Keratinocyte (primary cell): ENCODE measurements around the gene NFASC. TPM values are rescaled to one million over a fixed set of nuclear protein-coding genes. Genes with fewer than 3 reads are reported as not detected.

Experiments used
- DNase-seq: peaks from one replicate; pipeline ENCODE4 v3.0.0-alpha.2; 2011; ENCODE audit warnings: low read depth, missing footprints, low spot score
- FAIRE-seq: peaks from 2 replicates; lab custom pipeline; 2011; peaks lifted over from hg19 to GRCh38; lab: Jason Lieb, UNC
- H2AFZ ChIP-seq: 2 replicates; pipeline ENCODE4 v1.6.0; 2012; ENCODE audit warnings: low read length, control low read depth, inconsistent platforms; ENCODE audit not compliant: control insufficient read depth
- H3K27ac ChIP-seq: 2 replicates; pipeline ENCODE4 v1.5.1; 2011; ENCODE audit warnings: low read length; ENCODE audit not compliant: control insufficient read depth, insufficient read depth
- H3K27me3 ChIP-seq: 3 replicates; pipeline ENCODE4 v1.6.0; 2011; ENCODE audit warnings: low read length; ENCODE audit not compliant: control insufficient read depth, insufficient read depth; ENCODE audit errors: extremely low read depth
- H3K36me3 ChIP-seq, 2 experiments: 2 replicates in 1 of 2; 3 replicates in 1 of 2; pipeline ENCODE4 v1.5.1; 2011; ENCODE audit warnings: low read length in 2 of 2, mild to moderate bottlenecking in 1 of 2; ENCODE audit not compliant: control insufficient read depth in 2 of 2, insufficient read depth in 2 of 2; ENCODE audit errors: extremely low read depth in 1 of 2
- H3K4me1 ChIP-seq: 3 replicates; pipeline ENCODE4 v1.5.1; 2011; ENCODE audit warnings: low read length; ENCODE audit not compliant: control insufficient read depth, insufficient read depth; ENCODE audit errors: extremely low read depth
- H3K4me2 ChIP-seq: 3 replicates; pipeline ENCODE4 v1.6.0; 2011; ENCODE audit warnings: low read depth, low read length; ENCODE audit not compliant: control insufficient read depth, insufficient read depth; ENCODE audit errors: extremely low read depth
- H3K4me3 ChIP-seq, 3 experiments: fragments of 200-600 bp in 1 of 3; sonication (generic) in 1 of 3; 2 replicates in 2 of 3; 3 replicates in 1 of 3; pipeline ENCODE4 v1.5.1; 2011 to 2016; ENCODE audit warnings: low read length in 3 of 3, mild to moderate bottlenecking in 3 of 3, control low read depth in 2 of 3, inconsistent platforms in 1 of 3, low read depth in 1 of 3, mixed read lengths in 1 of 3, mixed run types in 1 of 3, moderate library complexity in 1 of 3; ENCODE audit not compliant: control insufficient read depth in 2 of 3, insufficient read depth in 2 of 3; ENCODE audit errors: extremely low read depth in 1 of 3
- H3K79me2 ChIP-seq: 2 replicates; pipeline ENCODE4 v1.6.0; 2012; ENCODE audit warnings: low read length; ENCODE audit not compliant: control insufficient read depth, insufficient read depth
- H3K9ac ChIP-seq: 3 replicates; pipeline ENCODE4 v1.6.0; 2011; ENCODE audit warnings: low read length; ENCODE audit not compliant: control insufficient read depth, insufficient read depth; ENCODE audit errors: extremely low read depth
- H3K9me1 ChIP-seq: 3 replicates; pipeline ENCODE4 v1.6.0; 2011; ENCODE audit warnings: low read length; ENCODE audit not compliant: control insufficient read depth, insufficient read depth; ENCODE audit errors: extremely low read depth
- H3K9me3 ChIP-seq: 2 replicates; pipeline ENCODE4 v1.5.1; 2012; ENCODE audit warnings: low read depth, low read length; ENCODE audit not compliant: control insufficient read depth
- H4K20me1 ChIP-seq: 3 replicates; pipeline ENCODE4 v1.6.0; 2011; ENCODE audit warnings: low read length; ENCODE audit not compliant: control insufficient read depth, insufficient read depth; ENCODE audit errors: extremely low read depth
- CTCF ChIP-seq, 3 experiments: IDR thresholded peaks in 1 of 3; conservative IDR thresholded peaks in 1 of 3; optimal IDR thresholded peaks in 1 of 3; 2 replicates in 2 of 3; 3 replicates in 1 of 3; pipeline versions ENCODE3 to v1.5.1; 2011; ENCODE audit warnings: low read length in 3 of 3, mild to moderate bottlenecking in 3 of 3, moderate library complexity in 2 of 3, control low read depth in 1 of 3, inconsistent platforms in 1 of 3; ENCODE audit not compliant: insufficient read depth in 2 of 3; ENCODE audit errors: extremely low read depth in 1 of 3
- EZH2 ChIP-seq: IDR thresholded peaks from one replicate; pipeline ENCODE4 v1.6.1; 2012; ENCODE audit warnings: inconsistent platforms, mild to moderate bottlenecking, low read length, moderate library complexity
- dilution Hi-C: fragments of 300-500 bp; cut with MboI; formaldehyde crosslinking; loops from one replicate; pipeline ENCODE4 v1.7.0; 2020; ENCODE audit warnings: low sequenced_read_pairs; ENCODE audit not compliant: extremely low pct_ligation_motif_present
- polyA minus RNA-seq, 3 experiments: library from RNA; depleted of rRNA, polyadenylated mRNA; stranded (reverse); fragments of >200 nt; gene quantifications; 1 replicate in 1 of 3; 2 replicates in 1 of 3; 3 replicates in 1 of 3; pipeline ENCODE4 v1.2.3, GENCODE V29; 2011
- polyA plus RNA-seq, 5 experiments: library from polyadenylated mRNA; depleted of rRNA in 3 of 5; stranded (reverse) in 3 of 5; stranded (forward) in 1 of 5; unstranded in 1 of 5; fragments of >200 nt; gene quantifications; 1 replicate in 1 of 5; 2 replicates in 3 of 5; 3 replicates in 1 of 5; pipeline versions ENCODE4 v1.2.1 to v1.2.3, GENCODE V29; 2011 to 2012; ENCODE audit warnings: missing spikeins in 2 of 5, low read depth in 1 of 5, low replicate concordance in 1 of 5

Gene NFASC
- polyA plus RNA-seq, result 3.4 to 6.9 TPM (median 4.3 TPM) in 3 replicates
- 0.65 TPM for polyA plus RNA-seq (2011; ENCODE audit: low read depth)
- 1.9 and 2.3 TPM in 2 replicates for polyA plus RNA-seq (2011; cell fraction: cytosol; rRNA removed)
- 11.4 and 13.5 TPM in 2 replicates for polyA plus RNA-seq (2011; cell fraction: nucleus; rRNA removed)
- 2.9 TPM in 2 replicates for polyA plus RNA-seq (2012; ENCODE audit: low replicate concordance)
- polyA minus RNA-seq, result 4.0 to 9.7 TPM (median 9.5 TPM) in 3 replicates
- polyA minus RNA-seq (2011; cell fraction: cytosol; rRNA and poly(A)+ RNA removed), result 2.3 TPM
- polyA minus RNA-seq (2011; cell fraction: nucleus; rRNA and poly(A)+ RNA removed), result 7.2 and 10.8 TPM in 2 replicates

GRCh38 chr1:204870160-204870912, at the start of gene NFASC:
Gene NFASC (plus strand): TSS chr1:204870862. CDS start chr1:204944316, 73,454 bp downstream.
- Histone ChIP-seq H4K20me1 (no peaks in the 10 kb centered on the region), H3K9ac (no peak within 1 kb of the TSS), H2AFZ (no peak within 1 kb of the TSS), H3K4me3 (no peak within 1 kb of the TSS), H3K79me2 (no peaks in the 10 kb centered on the region), H3K27me3 (peaks cover 20% of the 10 kb centered on the region), H3K9me3 (no peaks in the 10 kb centered on the region), H3K27ac (no peak within 1 kb of the TSS), H3K9me1 (no peaks in the 10 kb centered on the region), H3K36me3 (no peaks in the 10 kb centered on the region), H3K4me2 (no peak within 1 kb of the TSS), H3K4me1 (no peaks in the 10 kb centered on the region)
- dilution Hi-C loops, result no loop called here
- FAIRE-seq (no peak), DNase-seq (no peak)
- TF ChIP-seq EZH2 (no peak), CTCF (optimal IDR thresholded peaks at IDR 0.05 in 1 of 3, IDR thresholded peaks at IDR 0.05 in 1 of 3, conservative IDR thresholded peaks at IDR 0.05 in 1 of 3; ENCODE audit: extremely low read depth in 1 of 3, insufficient read depth in 2 of 3, low read length in 3 of 3) (no peak)

- Histone ChIP-seq H3K9me3 (no peaks in the 10 kb centered on the region), H3K27me3 (peaks cover 6% of the 10 kb centered on the region), H3K27ac (no peak overlapping the region), H3K9ac (no peak overlapping the region), H3K4me3 (no peak overlapping the region), H4K20me1 (no peaks in the 10 kb centered on the region), H3K9me1 (no peaks in the 10 kb centered on the region), H2AFZ (no peak overlapping the region), H3K4me2 (no peak overlapping the region), H3K4me1 (peaks cover 6% of the 10 kb centered on the region), H3K79me2 (no peaks in the 10 kb centered on the region), H3K36me3 (no peaks in the 10 kb centered on the region)
- no peak for DNase-seq
- FAIRE-seq, result no peak
- dilution Hi-C loops, result loop anchor here (25.0 kb wide), 1 partner anchor 141 kb away; no protein-coding TSS in a partner anchor
- TF ChIP-seq EZH2 (no peak), CTCF (optimal IDR thresholded peaks at IDR 0.05 in 1 of 3, IDR thresholded peaks at IDR 0.05 in 1 of 3, conservative IDR thresholded peaks at IDR 0.05 in 1 of 3; ENCODE audit: extremely low read depth in 1 of 3, insufficient read depth in 2 of 3, low read length in 3 of 3) (no peak)
Observed at GRCh38 chr1:204821476-204821875, 49.2 kb upstream of the NFASC start.
